GM12875 (cell line): ENCODE measurements around the gene PLCB1.

Experiments used
- H3K4me3 ChIP-seq: one replicate; pipeline ENCODE4 v1.5.1; 2011; ENCODE audit warnings: low read depth, low read length, control low read depth
- CTCF ChIP-seq: IDR thresholded peaks from 2 replicates; pipeline ENCODE4 v1.5.1; 2011; ENCODE audit warnings: low read depth, mild to moderate bottlenecking, control low read depth, inconsistent platforms, low read length, moderate library complexity, borderline replicate concordance; ENCODE audit not compliant: insufficient read depth

Gene PLCB1

GRCh38 chr20:8690074-8690473, 558.0 kb downstream of the PLCB1 start:
- TF ChIP-seq CTCF: no peak

DNA sequence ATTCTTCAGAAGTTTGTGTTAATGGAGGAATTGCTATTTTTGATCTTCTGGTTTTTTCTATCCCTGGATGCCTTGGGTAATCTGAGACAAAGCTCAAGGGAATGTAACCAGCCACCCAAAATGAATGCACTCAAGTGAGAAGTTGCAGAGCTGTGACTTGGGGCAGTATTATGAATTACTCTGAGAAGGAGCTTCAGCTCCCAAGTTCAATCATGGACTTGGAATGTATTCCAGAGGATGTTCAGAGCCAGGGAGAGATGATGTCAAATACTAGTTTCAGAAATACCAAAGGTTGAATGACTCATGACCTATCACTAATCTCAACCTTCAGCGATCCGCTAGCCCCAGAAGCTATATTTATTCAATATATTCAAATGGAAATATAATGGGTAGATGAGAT, 561.6 kb downstream of the PLCB1 start:
- H3K4me3 ChIP-seq: no peak overlapping the region
- TF ChIP-seq CTCF: no peak

More at GRCh38 chr20:8690074-8690473, 558.0 kb downstream of the PLCB1 start:
- no peak overlapping the region for H3K4me3 ChIP-seq

- no peak overlapping the region for H3K4me3 ChIP-seq
- no peak for TF ChIP-seq CTCF
Observed at GRCh38 chr20:8700756-8701155, 568.7 kb downstream of the PLCB1 start.

DNA sequence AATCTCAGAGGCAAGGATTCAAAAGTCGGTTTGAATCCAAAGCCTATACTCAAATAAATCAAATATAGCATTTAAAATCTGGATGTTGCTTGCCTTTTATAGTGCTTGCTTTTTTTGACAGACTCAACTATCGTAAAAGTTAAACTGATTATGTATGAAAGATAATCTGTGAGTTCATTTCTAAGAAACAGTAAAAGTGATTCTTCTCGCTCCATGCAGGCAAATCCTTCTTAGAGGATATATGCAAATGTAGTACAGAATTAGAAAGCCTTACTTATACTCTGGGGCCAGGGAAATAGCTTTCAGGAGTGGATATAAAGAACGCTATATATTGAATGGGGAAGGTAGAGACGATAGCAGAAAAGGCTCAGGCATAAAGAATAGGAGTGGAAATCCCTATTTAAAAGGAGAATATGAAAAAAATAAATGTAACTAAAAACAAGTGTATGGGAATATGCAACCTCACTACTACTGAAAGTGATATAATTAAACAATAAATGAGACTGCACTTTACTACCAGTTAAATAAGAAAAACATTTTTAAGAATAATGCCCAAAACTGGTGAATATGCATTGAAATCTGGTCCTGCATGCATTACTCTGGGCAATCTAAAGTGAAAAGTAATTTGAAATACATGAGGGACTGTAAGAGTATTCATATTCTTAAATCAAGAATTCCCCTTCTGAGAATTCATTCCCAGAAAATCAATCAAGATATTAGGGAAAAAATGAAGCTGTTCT, 575.1 kb downstream of the PLCB1 start:
- TF ChIP-seq CTCF: no peak

DNA sequence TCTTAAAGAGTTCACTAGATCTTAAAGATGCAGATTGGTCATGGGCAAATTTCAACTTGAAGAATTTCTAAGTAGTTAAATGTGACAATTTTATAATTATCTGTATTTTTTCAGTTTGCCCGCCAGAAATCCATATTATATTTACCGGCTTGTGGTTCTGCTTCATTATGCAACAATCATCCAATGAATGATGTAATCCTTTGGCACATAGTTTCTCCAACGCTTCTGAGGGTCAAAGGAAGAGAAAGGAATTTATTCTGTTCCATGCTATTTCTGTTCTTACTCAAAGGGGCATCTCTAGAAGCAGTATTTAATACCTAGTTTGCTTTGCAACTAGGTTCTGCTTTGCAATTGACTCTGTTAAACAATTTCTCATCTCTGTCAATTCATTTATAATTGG, 577.6 kb downstream of the PLCB1 start:
- no peak overlapping the region for H3K4me3 ChIP-seq
- TF ChIP-seq CTCF: no peak

More for the DNA sequence above, 575.1 kb downstream of the PLCB1 start:
- no peak overlapping the region for H3K4me3 ChIP-seq

DNA sequence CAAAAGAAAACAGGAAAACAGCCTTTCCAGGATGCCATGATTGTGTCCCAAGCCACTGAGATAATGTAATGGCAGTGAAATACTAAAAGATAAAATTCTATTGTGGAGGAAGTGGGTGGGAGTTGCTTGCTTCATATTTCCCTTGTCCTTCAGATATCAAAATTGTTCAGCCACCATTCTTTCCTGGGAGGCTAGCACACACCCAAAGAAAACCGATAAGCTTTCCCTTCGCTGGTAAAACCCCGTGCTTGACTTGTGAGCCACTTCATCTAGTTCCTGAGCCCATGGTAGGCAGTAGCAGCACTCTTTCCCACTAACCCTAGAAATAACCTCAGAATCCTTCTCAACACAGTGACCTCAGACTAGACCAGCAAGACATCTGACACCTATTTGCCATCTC, 579.4 kb downstream of the PLCB1 start:
- H3K4me3 ChIP-seq: no peak overlapping the region
- TF ChIP-seq CTCF: no peak

DNA sequence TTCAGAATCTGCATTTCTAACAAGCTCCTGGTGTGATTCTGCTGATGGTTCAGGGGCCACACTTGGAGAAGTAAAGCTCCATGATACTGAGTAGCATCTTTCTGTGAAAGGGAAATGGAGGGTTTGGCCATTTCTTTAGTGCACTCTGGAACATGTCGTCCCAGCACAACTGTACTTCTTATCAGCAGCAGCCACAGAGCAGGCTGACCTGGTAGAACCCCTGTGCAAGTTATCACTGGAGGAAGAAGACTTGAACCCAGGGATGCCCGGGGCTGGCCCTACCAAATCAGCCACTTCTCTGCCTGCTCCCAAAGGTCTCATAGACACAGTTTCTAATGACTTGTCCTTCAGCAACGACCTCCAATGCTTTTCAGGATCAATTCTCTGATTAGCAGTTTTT, 582.1 kb downstream of the PLCB1 start:
- TF ChIP-seq CTCF: no peak

More for the DNA sequence above, 582.1 kb downstream of the PLCB1 start:
- H3K4me3 ChIP-seq: no peak overlapping the region
